Activated naive CD4-positive, alpha-beta T cell treated with anti-CD3 and anti-CD28 coated beads, Interleukin-2, amount 50 U/mL, for 24 hours (primary cell): ENCODE results near the gene ELL3.
"Not testable (repeated sequence)": the region's sequence is repeated elsewhere in the genome, so short reads cannot be mapped to it uniquely, and the experiment has no call there.

Experiments
- H3K27ac Mint-ChIP-seq: one replicate; pipeline ENCODE4 v1.8.0; 2021; ENCODE audit warnings: mild to moderate bottlenecking, mixed read lengths
- H3K27me3 Mint-ChIP-seq: one replicate; pipeline ENCODE4 v1.8.0; 2021; ENCODE audit warnings: mixed read lengths
- H3K36me3 Mint-ChIP-seq: one replicate; pipeline ENCODE4 v1.8.0; 2021; ENCODE audit warnings: mixed read lengths
- H3K4me1 Mint-ChIP-seq: one replicate; pipeline ENCODE4 v1.8.0; 2021; ENCODE audit warnings: mixed read lengths
- H3K4me3 Mint-ChIP-seq: one replicate; pipeline ENCODE4 v1.8.0; 2021; ENCODE audit warnings: mild to moderate bottlenecking, mixed read lengths
- H3K9me3 Mint-ChIP-seq: one replicate; pipeline ENCODE4 v1.8.0; 2021; ENCODE audit warnings: mixed read lengths

ELL3 gene

GRCh38 chr15:43769584-43770228 is 7.1 kb downstream of the ELL3 start:
- Mint-ChIP-seq H3K36me3 (peaks cover 20% of the 10 kb centered on the region), H3K27me3 (no peaks in the 10 kb centered on the region), H3K4me3 (no peak overlapping the region), H3K27ac (no peak overlapping the region), H3K4me1 (no peaks in the 10 kb centered on the region), H3K9me3 (no peaks in the 10 kb centered on the region)

- Mint-ChIP-seq H3K27ac (peak overlapping the region; percentile 68), H3K4me3 (no peak overlapping the region), H3K9me3 (no peaks in the 10 kb centered on the region), H3K27me3 (no peaks in the 10 kb centered on the region), H3K36me3 (peaks cover 24% of the 10 kb centered on the region), H3K4me1 (peaks cover 10% of the 10 kb centered on the region)
Observed at GRCh38 chr15:43763819-43764446, 12.8 kb downstream of the ELL3 start.

GRCh38 chr15:43762824-43763223 is 13.9 kb downstream of the ELL3 start:
- no peak overlapping the region for H3K4me3 Mint-ChIP-seq
- H3K36me3 Mint-ChIP-seq = peaks cover 21% of the 10 kb centered on the region
- peak overlapping the region; percentile 18 for H3K27ac Mint-ChIP-seq
- H3K4me1 Mint-ChIP-seq = peaks cover 10% of the 10 kb centered on the region
- H3K9me3 Mint-ChIP-seq = no peaks in the 10 kb centered on the region
- no peaks in the 10 kb centered on the region for H3K27me3 Mint-ChIP-seq

- Mint-ChIP-seq H3K36me3 (peaks cover 17% of the 10 kb centered on the region), H3K27ac (peak overlapping the region; percentile 5)
Observed at GRCh38 chr15:43751885-43752284, 24.9 kb downstream of the ELL3 start.

GRCh38 chr15:43749690-43750345 is 26.9 kb downstream of the ELL3 start:
- peaks cover 13% of the 10 kb centered on the region for H3K36me3 Mint-ChIP-seq
- H3K4me1 Mint-ChIP-seq = peaks cover 49% of the 10 kb centered on the region
- H3K27ac Mint-ChIP-seq = peak overlapping the region; percentile 93
- peak overlapping the region; percentile 98 for H3K4me3 Mint-ChIP-seq
- no peaks in the 10 kb centered on the region for H3K27me3 Mint-ChIP-seq
- H3K9me3 Mint-ChIP-seq = no peaks in the 10 kb centered on the region

More at GRCh38 chr15:43751885-43752284, 24.9 kb downstream of the ELL3 start:
- Mint-ChIP-seq H3K27me3 (no peaks in the 10 kb centered on the region), H3K4me3 (peak overlapping the region; percentile 27), H3K9me3 (no peaks in the 10 kb centered on the region), H3K4me1 (peaks cover 47% of the 10 kb centered on the region)

- Mint-ChIP-seq H3K4me1 (peaks cover 46% of the 10 kb centered on the region), H3K27ac (peak overlapping the region; percentile 79), H3K27me3 (no peaks in the 10 kb centered on the region), H3K9me3 (no peaks in the 10 kb centered on the region), H3K4me3 (peak overlapping the region; percentile 98), H3K36me3 (peaks cover 13% of the 10 kb centered on the region)
Observed at GRCh38 chr15:43748376-43748775, 28.4 kb downstream of the ELL3 start.

- Mint-ChIP-seq H3K27ac (peak overlapping the region; percentile 98), H3K4me3 (peak overlapping the region; percentile 98), H3K4me1 (peaks cover 31% of the 10 kb centered on the region)
- not testable (repeated sequence) for H3K9me3 Mint-ChIP-seq, H3K36me3 Mint-ChIP-seq, H3K27me3 Mint-ChIP-seq
Observed at GRCh38 chr15:43746903-43747309, 29.9 kb downstream of the ELL3 start.

- H3K4me1 Mint-ChIP-seq = peaks cover 26% of the 10 kb centered on the region
- H3K27me3 Mint-ChIP-seq, H3K36me3 Mint-ChIP-seq, H3K9me3 Mint-ChIP-seq: not testable (repeated sequence)
- peak within 1 kb of the TSS; percentile 98 for H3K27ac Mint-ChIP-seq
- peak within 1 kb of the TSS; percentile 98 for H3K4me3 Mint-ChIP-seq
Observed at GRCh38 chr15:43746245-43746902, 30.4 kb downstream of the ELL3 start, which contains the start of gene PDIA3. Gene PDIA3, plus strand, starts transcription at chr15:43746438. Its CDS starts 102 bp downstream, at chr15:43746540.

GRCh38 chr15:43735416-43735815 is 41.4 kb downstream of the ELL3 start:
- no peaks in the 10 kb centered on the region for H3K9me3 Mint-ChIP-seq
- no peaks in the 10 kb centered on the region for H3K27me3 Mint-ChIP-seq
- no peaks in the 10 kb centered on the region for H3K4me1 Mint-ChIP-seq
- H3K36me3 Mint-ChIP-seq = peaks cover 2% of the 10 kb centered on the region
- no peak overlapping the region for H3K27ac Mint-ChIP-seq
- H3K4me3 Mint-ChIP-seq = no peak overlapping the region

- H3K27me3 Mint-ChIP-seq, H3K9me3 Mint-ChIP-seq, H3K36me3 Mint-ChIP-seq, H3K4me1 Mint-ChIP-seq, H3K4me3 Mint-ChIP-seq, H3K27ac Mint-ChIP-seq: not testable (repeated sequence)
Observed at GRCh38 chr15:43728053-43728725, 48.6 kb downstream of the ELL3 start.

GRCh38 chr15:43726306-43726705 is 50.5 kb downstream of the ELL3 start:
- H3K27me3 Mint-ChIP-seq, H3K27ac Mint-ChIP-seq, H3K4me1 Mint-ChIP-seq, H3K9me3 Mint-ChIP-seq, H3K36me3 Mint-ChIP-seq, H3K4me3 Mint-ChIP-seq: not testable (repeated sequence)

GRCh38 chr15:43723151-43723550 is 53.6 kb downstream of the ELL3 start:
- no peaks in the 10 kb centered on the region for H3K36me3 Mint-ChIP-seq
- peaks cover 2% of the 10 kb centered on the region for H3K27me3 Mint-ChIP-seq
- no peaks in the 10 kb centered on the region for H3K4me1 Mint-ChIP-seq
- no peaks in the 10 kb centered on the region for H3K9me3 Mint-ChIP-seq
- H3K4me3 Mint-ChIP-seq = no peak overlapping the region
- no peak overlapping the region for H3K27ac Mint-ChIP-seq
